ENCODE results near the gene PSMA2. TPM values are rescaled to one million over a fixed set of nuclear protein-coding genes. Genes with fewer than 3 reads are reported as not detected.

The PSMA2 gene
- total and polyA plus RNA-seq, 4 donors: 24.8 to 221 (median 73.8) TPM

DNA sequence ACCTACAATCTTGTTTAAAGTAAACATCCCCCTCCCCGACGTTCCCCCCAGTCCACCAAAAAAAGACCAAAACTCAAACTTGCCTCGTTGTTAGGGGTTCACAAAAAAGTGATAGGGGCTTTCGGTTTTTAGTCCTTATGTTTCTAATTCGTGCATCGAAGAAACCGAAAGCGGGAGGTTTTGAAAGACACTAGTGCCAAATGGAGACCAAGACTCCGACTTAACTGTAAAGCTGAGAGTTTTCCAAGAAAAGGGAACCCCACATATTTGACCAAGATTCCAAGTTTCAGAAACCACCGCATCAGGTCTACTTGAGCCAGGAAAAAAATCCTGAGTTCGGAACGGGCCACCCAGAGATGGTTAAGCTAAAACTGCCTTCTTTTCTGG, 534 bp downstream of the PSMA2 start:
- no peak for DNase-seq (ENCODE audit: low spot score)
- peaks cover 10 to 57% (median 35%) of the 10 kb centered on the region in 4 donors for H3K4me1 ChIP-seq (ENCODE audit: control insufficient read depth in 4 of 4, insufficient read depth in 4 of 4, low read length in 3 of 4)
- peak overlapping the region; percentile 60 to 96 for H3K27ac ChIP-seq (ENCODE audit: low read depth in 1 of 2, low read length in 2 of 2)
- under 1% methylated on average over 12 of the region's 12 CpGs for WGBS
- no peaks in the 10 kb centered on the region for H3K9me3 ChIP-seq (ENCODE audit: control insufficient read depth in 4 of 4, low read length in 3 of 4)
- no peak for TF ChIP-seq JUND (IDR thresholded peaks at IDR 0.05)
- no peak for TF ChIP-seq RAD21 (IDR thresholded peaks at IDR 0.05)
- no peak for TF ChIP-seq CTCF (IDR thresholded peaks at IDR 0.05; ENCODE audit: low read depth, low read length, missing input control)
- no peak for TF ChIP-seq HNF4G (IDR thresholded peaks at IDR 0.05)
- no peak for TF ChIP-seq EGR1 (IDR thresholded peaks at IDR 0.05; ENCODE audit: low read depth in 2 of 2)
- TF ChIP-seq, protein P1, sequence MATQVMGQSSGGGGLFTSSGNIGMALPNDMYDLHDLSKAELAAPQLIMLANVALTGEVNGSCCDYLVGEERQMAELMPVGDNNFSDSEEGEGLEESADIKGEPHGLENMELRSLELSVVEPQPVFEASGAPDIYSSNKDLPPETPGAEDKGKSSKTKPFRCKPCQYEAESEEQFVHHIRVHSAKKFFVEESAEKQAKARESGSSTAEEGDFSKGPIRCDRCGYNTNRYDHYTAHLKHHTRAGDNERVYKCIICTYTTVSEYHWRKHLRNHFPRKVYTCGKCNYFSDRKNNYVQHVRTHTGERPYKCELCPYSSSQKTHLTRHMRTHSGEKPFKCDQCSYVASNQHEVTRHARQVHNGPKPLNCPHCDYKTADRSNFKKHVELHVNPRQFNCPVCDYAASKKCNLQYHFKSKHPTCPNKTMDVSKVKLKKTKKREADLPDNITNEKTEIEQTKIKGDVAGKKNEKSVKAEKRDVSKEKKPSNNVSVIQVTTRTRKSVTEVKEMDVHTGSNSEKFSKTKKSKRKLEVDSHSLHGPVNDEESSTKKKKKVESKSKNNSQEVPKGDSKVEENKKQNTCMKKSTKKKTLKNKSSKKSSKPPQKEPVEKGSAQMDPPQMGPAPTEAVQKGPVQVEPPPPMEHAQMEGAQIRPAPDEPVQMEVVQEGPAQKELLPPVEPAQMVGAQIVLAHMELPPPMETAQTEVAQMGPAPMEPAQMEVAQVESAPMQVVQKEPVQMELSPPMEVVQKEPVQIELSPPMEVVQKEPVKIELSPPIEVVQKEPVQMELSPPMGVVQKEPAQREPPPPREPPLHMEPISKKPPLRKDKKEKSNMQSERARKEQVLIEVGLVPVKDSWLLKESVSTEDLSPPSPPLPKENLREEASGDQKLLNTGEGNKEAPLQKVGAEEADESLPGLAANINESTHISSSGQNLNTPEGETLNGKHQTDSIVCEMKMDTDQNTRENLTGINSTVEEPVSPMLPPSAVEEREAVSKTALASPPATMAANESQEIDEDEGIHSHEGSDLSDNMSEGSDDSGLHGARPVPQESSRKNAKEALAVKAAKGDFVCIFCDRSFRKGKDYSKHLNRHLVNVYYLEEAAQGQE (IDR thresholded peaks at IDR 0.05): no peak
- TF ChIP-seq, protein P2, sequence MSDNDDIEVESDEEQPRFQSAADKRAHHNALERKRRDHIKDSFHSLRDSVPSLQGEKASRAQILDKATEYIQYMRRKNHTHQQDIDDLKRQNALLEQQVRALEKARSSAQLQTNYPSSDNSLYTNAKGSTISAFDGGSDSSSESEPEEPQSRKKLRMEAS (IDR thresholded peaks at IDR 0.05): no peak
- no peak for TF ChIP-seq ZBTB33 (IDR thresholded peaks at IDR 0.05)
- no peak for TF ChIP-seq YY1 (IDR thresholded peaks at IDR 0.05)
- no peak for TF ChIP-seq HNF4A (conservative IDR thresholded peaks at IDR 0.05)
- no peak for TF ChIP-seq NR2F2 (IDR thresholded peaks at IDR 0.05)
- TF ChIP-seq FOXA2 (IDR thresholded peaks at IDR 0.05): no peak
- H3K4me3 ChIP-seq (ENCODE audit: low read depth in 1 of 3, low read length in 3 of 3): peak overlapping the region; percentile 74 to 95 (median 74)
- H3K9ac ChIP-seq (ENCODE audit: low read depth in 1 of 2, low read length in 2 of 2): peak overlapping the region; percentile 66 to 99
- H3K36me3 ChIP-seq (ENCODE audit: control insufficient read depth in 4 of 4, insufficient read depth in 3 of 4, low read depth in 1 of 4, low read length in 3 of 4): peaks cover 2 to 17% (median 12%) of the 10 kb centered on the region in 4 donors
- no peaks in the 10 kb centered on the region for H3K27me3 ChIP-seq (ENCODE audit: control insufficient read depth in 4 of 4, insufficient read depth in 4 of 4, low read length in 3 of 4)

DNA sequence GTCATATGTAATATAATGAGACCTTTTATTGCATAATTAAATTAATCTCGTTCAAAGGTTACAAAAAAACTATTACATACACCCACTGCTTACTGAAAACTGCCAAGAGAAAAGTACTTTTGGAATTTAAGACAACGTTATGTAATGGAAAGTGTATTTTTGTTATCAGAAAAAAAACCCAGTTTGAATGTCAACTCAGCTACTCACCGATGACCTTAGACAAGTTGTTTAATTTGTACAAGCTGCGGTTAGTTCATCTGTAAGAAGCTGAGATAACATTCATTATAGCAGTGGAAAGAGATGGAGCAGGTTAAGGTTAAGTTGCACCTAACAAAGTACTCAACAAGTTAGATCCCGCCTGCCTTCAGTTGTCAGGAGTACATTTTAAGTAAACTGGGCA, 1.1 kb downstream of the PSMA2 start:
- Histone ChIP-seq H3K27me3 (ENCODE audit: control insufficient read depth in 4 of 4, insufficient read depth in 4 of 4, low read length in 3 of 4) (no peaks in the 10 kb centered on the region), H3K4me1 (ENCODE audit: control insufficient read depth in 4 of 4, insufficient read depth in 4 of 4, low read length in 3 of 4) (peaks cover 10 to 57% (median 35%) of the 10 kb centered on the region in 4 donors), H3K36me3 (ENCODE audit: control insufficient read depth in 4 of 4, insufficient read depth in 3 of 4, low read depth in 1 of 4, low read length in 3 of 4) (peaks cover 2 to 18% (median 14%) of the 10 kb centered on the region in 4 donors), H3K27ac (ENCODE audit: low read depth in 1 of 2, low read length in 2 of 2) (peak overlapping the region; percentile 60 to 96), H3K9me3 (ENCODE audit: control insufficient read depth in 4 of 4, low read length in 3 of 4) (no peaks in the 10 kb centered on the region), H3K9ac (ENCODE audit: low read depth in 1 of 2, low read length in 2 of 2) (peak overlapping the region; percentile 66 to 99), H3K4me3 (ENCODE audit: low read depth in 1 of 3, low read length in 3 of 3) (peak overlapping the region; percentile 74 to 95 (median 74))
- 6% methylated on average over 5 of the region's 5 CpGs for WGBS
- TF ChIP-seq SP1 (IDR thresholded peaks at IDR 0.05) (peak; percentile 49), JUND (IDR thresholded peaks at IDR 0.05) (peak in 1 of 2 donors; percentile 44), HNF4A (conservative IDR thresholded peaks at IDR 0.05) (peak; percentile 50 to 63), YY1 (IDR thresholded peaks at IDR 0.05) (no peak), TAF1 (conservative IDR thresholded peaks at IDR 0.05) (peak; percentile 67), GABPA (IDR thresholded peaks at IDR 0.05 in 1 of 2, conservative IDR thresholded peaks at IDR 0.05 in 1 of 2) (no peak), RXRA (IDR thresholded peaks at IDR 0.05) (peak; percentile 43 to 67), EGR1 (IDR thresholded peaks at IDR 0.05; ENCODE audit: low read depth in 2 of 2) (peak in 1 of 2 donors; percentile 44)
- TF ChIP-seq, protein P1 (IDR thresholded peaks at IDR 0.05): no peak
- no peak for DNase-seq (ENCODE audit: low spot score)
